GM18508 (cell line): ENCODE measurements around the gene KRT80.

ENCODE experiments used
- ATAC-seq: cut with Tn5 transposase; IDR thresholded peaks from one replicate; pipeline ENCODE4 v1.9.1; 2021; ENCODE audit warnings: moderate number of reproducible peaks; ENCODE audit not compliant: insufficient read depth, unreplicated experiment

KRT80 gene

DNA sequence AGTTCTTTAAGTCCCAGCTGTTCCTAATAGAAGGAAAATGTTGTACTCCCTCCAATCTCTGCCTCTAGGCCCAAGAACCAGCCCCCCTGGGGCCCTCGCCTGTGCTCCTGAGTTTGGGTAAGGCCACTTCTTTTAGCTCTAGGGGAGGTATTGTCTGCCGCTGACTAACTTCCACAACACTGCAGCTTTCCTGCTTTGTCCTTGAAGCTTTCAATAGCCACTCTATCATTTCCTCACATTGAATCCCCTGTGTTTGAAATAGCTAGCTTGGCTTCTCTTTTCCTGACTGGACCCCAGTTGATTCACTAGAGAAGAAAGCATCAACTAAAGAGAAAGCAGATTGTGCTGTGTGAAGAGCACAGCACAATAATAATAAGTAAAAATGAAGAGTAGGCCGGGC is 28.8 kb downstream of the KRT80 start:
- no peak for ATAC-seq

DNA sequence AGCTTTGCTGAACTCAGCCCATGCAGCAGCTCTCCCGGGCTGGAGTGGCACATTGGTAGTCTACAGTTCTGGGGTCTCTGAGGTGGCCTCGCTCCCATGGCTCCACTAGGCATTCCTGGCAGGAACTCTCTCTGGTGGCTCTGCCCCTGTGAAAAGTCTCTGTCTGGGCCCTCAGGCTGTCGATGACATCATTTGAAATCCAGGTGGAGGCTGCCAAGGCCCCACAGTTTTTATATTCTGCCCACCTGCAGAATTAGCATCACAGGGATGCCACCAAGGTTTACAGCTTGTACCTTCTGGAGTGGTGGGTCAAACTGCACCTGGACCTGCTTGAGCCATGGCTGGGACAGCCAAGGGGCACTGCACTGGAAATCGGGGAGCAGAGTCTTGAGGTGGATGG is 31.6 kb downstream of the KRT80 start:
- no peak for ATAC-seq

DNA sequence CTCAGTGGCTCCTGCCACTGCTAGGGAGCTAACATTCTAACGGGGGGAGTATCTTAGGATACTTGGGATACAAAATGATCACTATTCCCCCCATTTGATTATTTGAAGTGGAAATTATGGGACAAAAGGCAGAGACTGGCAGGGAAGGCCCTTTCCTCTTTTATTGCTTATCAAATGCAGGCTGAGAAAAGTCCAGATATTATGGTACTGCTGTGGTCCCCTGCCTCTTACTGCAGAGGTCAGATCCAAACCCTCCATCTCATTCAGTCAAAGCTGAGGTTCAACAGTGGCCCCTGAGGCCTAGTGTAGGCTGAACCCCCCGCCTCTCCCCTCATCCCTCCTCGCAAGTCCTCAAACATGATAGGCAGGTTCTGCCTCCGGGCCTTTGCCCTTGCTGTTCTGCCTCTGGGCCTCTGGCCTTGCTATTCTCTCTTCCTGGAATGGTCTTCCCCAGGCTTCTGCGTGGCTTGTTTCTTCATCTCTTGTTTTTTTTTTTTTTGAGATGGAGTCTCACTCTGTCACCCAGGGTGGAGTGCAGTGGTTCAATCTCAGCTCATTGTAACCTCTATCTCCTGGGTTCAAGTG is 34.2 kb downstream of the KRT80 start:
- no peak for ATAC-seq

GRCh38 chr12:52156757-52157565 is 34.9 kb downstream of the KRT80 start:
- ATAC-seq, result no peak

- no peak for ATAC-seq
Measured at GRCh38 chr12:52156311-52156710, 35.5 kb downstream of the KRT80 start.

- ATAC-seq, result no peak
Measured at GRCh38 chr12:52155048-52155868, 36.6 kb downstream of the KRT80 start.

GRCh38 chr12:52152905-52153317 is 38.9 kb downstream of the KRT80 start:
- no peak for ATAC-seq

GRCh38 chr12:52151837-52152783 is 39.7 kb downstream of the KRT80 start:
- ATAC-seq, result no peak

DNA sequence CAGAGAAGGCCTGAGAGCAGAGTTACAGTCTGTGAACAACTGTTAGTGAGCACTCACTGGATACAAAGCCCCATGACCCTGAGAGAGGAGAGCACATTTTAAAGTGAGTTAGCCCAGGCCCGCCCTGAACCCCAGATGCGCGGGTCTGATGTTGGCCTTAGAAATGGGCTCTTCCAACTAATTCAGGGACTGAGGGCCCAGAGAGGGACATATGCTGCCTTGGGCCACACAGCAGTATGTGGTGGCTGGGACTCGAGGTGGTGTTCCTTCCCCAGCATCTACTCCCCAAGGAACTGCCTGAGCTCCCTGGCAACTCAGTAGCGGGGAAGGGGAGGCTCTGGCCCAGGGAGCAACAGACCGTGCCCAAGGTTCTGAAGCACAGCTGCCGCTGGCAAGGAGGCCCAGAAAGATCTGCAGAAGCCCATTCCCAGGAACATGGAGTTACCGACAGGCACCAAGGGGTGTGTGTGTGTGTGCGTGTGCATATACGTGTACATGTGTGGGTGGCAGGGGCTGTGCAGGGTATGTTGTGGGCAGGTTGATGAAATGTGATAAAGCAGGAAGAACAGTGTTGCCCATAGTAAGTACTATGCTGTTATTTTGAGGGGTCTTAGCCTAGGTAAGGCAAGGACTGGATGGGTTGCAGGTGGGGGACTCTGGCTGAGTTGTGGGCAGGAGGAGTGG is 40.5 kb downstream of the KRT80 start:
- no peak for ATAC-seq

- no peak for ATAC-seq
Measured at GRCh38 chr12:52149651-52150241, 42.1 kb downstream of the KRT80 start.

- no peak for ATAC-seq
Measured at GRCh38 chr12:52149182-52149641, 42.6 kb downstream of the KRT80 start.

DNA sequence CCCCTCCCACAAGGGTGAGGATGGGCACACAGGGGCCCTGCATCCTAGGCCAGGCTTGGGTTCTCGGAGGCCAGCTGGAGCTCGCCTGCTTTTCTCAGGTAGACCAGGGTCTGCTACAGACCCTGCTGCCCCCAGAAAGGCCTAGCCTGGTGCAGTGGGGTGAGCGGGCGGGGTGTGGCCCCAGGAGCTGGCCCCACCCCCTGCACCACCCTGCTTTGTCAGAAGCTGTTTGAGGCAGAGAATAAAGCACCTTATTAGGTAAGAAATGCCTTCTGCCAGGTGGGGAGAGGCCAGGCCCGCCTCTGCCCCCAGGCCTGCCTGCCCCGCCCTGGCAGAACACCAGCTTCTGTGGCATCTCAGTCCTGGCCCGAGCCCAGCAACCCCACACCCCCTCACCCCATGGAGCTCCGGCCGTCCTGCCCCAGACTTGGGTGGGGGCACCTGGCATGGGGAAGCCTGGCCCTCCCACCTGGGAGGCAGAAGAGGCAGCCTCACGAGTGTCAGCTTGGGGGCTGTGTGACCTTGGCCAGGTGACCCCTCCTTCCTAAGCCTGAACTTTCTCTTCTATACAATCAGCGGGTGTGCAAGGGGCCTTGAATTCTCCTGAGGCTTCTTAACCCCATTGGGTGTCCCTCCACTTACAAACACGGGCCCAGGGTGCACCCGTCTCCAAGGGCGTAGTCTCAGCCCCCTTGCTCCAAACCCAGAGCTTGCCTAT is 43.2 kb downstream of the KRT80 start:
- ATAC-seq, result no peak

GRCh38 chr12:52147964-52148463 is 43.8 kb downstream of the KRT80 start:
- no peak for ATAC-seq

GRCh38 chr12:52147367-52147963 is 44.3 kb downstream of the KRT80 start:
- ATAC-seq, result no peak

- ATAC-seq, result no peak
Measured at GRCh38 chr12:52146822-52147366, 44.9 kb downstream of the KRT80 start.

DNA sequence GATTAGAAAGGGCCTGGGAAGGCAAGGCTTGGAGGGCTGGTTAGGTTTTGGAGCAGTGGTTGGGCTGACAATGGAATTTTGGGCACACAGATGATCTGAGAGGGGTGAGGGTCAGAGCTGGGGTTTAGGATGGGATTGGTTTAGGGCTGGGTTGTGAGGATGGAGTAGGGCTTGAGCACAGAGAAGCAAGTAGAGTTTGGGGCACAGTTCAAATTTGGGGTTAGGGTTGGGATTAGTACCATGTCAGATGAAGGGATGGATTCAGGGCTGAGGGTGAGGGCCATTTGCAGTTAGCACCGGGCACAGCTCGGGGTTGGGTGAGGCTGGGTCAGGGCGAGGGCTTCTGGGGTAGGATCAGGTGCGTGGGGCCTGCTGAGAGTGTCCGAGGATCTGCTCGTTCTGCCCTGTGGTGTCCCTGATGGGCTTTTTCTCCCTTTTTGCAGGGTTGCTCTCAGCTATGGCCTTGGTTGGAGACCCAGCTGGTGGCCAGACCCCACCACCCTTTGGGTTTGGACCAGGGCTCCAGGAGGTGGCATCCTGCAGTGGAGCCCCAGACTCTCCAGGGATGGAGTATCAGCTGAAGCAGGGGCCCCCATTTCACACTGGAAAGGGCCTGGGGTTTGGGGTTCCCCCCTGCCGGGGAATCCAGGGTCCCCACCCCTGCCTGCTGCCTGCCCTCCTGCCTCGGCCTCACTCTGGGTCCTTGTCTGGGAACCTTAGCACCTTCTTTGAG is 45.6 kb downstream of the KRT80 start:
- no peak for ATAC-seq
